ENCODE results near the gene RETSAT.
"Not testable (repeated sequence)": the region's sequence is repeated elsewhere in the genome, so short reads cannot be mapped to it uniquely, and the experiment has no call there.

GRCh38 chr2:85315921-85316320 lies 38.4 kb downstream of the RETSAT start:
- TF ChIP-seq, protein P1, sequence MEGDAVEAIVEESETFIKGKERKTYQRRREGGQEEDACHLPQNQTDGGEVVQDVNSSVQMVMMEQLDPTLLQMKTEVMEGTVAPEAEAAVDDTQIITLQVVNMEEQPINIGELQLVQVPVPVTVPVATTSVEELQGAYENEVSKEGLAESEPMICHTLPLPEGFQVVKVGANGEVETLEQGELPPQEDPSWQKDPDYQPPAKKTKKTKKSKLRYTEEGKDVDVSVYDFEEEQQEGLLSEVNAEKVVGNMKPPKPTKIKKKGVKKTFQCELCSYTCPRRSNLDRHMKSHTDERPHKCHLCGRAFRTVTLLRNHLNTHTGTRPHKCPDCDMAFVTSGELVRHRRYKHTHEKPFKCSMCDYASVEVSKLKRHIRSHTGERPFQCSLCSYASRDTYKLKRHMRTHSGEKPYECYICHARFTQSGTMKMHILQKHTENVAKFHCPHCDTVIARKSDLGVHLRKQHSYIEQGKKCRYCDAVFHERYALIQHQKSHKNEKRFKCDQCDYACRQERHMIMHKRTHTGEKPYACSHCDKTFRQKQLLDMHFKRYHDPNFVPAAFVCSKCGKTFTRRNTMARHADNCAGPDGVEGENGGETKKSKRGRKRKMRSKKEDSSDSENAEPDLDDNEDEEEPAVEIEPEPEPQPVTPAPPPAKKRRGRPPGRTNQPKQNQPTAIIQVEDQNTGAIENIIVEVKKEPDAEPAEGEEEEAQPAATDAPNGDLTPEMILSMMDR (IDR thresholded peaks at IDR 0.05; ENCODE audit: low read depth, low read length), result not testable (repeated sequence)
- TF ChIP-seq EZH2phosphoT487 (IDR thresholded peaks at IDR 0.05; ENCODE audit: low read depth), result not testable (repeated sequence)

Data from OCI-LY3 (cell line).